ENCODE results near the gene CBFA2T2. TPM values are rescaled to one million over a fixed set of nuclear protein-coding genes. Genes with fewer than 3 reads are reported as not detected.

The CBFA2T2 gene
- total and polyA plus RNA-seq, 10 of the 15 experiments (the other 5 are each of a cell fraction or from before 2014, with no cell fraction given), result 0.61 to 8.6 (median 5.5) TPM

- H4K20me1 ChIP-seq (ENCODE audit: control insufficient read depth, insufficient read depth), result peaks cover 4% of the 10 kb centered on the region; the same call in 1 of the 2 replicates
- no peak overlapping the region for H3K27ac ChIP-seq (ENCODE audit: control insufficient read depth, insufficient read depth)
- H3K27me3 ChIP-seq (replicated peaks in 1 of 2; ENCODE audit: control insufficient read depth in 2 of 2, insufficient read depth in 2 of 2, low read length in 1 of 2), result no peaks in the 10 kb centered on the region
- H3K79me2 ChIP-seq (ENCODE audit: control insufficient read depth, insufficient read depth, low read length), result no peaks in the 10 kb centered on the region
- SMC1A ChIA-PET (ENCODE audit: uncharacterized antibody, unreplicated experiment), result no interaction called here
- DNase-seq (ENCODE audit: low read depth, low spot score), result no peak
- CTCF ChIA-PET, result interaction anchor here (0.9 kb wide), 1 partner anchor 191 kb away, joined by 3 read pairs; no protein-coding TSS in a partner anchor
- FAIRE-seq, result no peak
- H3K4me3 ChIP-seq, result no peak overlapping the region
- TF ChIP-seq SKIL (IDR thresholded peaks at IDR 0.05; ENCODE audit: low read depth, poor library complexity, severe bottlenecking) (no peak), STAT1 (conservative IDR thresholded peaks at IDR 0.05) (no peak), FOXM1 (IDR thresholded peaks at IDR 0.05; ENCODE audit: low read depth, low read length) (no peak), RELB (IDR thresholded peaks at IDR 0.05; ENCODE audit: low read depth) (no peak), BCLAF1 (IDR thresholded peaks at IDR 0.05) (no peak), TAF1 (IDR thresholded peaks at IDR 0.05; ENCODE audit: borderline replicate concordance, low read depth, low read length) (no peak), PBX3 (IDR thresholded peaks at IDR 0.05; ENCODE audit: insufficient replicate concordance, low read depth, low read length) (no peak), HSF1 (IDR thresholded peaks at IDR 0.05; ENCODE audit: low read depth, low read length) (no peak), RAD51 (IDR thresholded peaks at IDR 0.05) (no peak), EED (IDR thresholded peaks at IDR 0.05; ENCODE audit: low read depth) (no peak), SREBF1 (IDR thresholded peaks at IDR 0.05; ENCODE audit: low read length) (no peak), ETV6 (conservative IDR thresholded peaks at IDR 0.05 in 1 of 2, IDR thresholded peaks at IDR 0.05 in 1 of 2; ENCODE audit: borderline replicate concordance in 1 of 2, low read depth in 1 of 2) (no peak), WRNIP1 (IDR thresholded peaks at IDR 0.05; ENCODE audit: borderline replicate concordance, low read depth, low read length) (no peak), BCL11A (IDR thresholded peaks at IDR 0.05; ENCODE audit: low read depth, low read length) (no peak)
- H3K36me3 ChIP-seq (ENCODE audit: control insufficient read depth in 2 of 2, insufficient read depth in 2 of 2, low read length in 1 of 2), result peaks cover 4 to 5% of the 10 kb centered on the region in 2 experiments; a peak in 3 of 4 replicates
- intact Hi-C loops (cut with micrococcal nuclease; ENCODE audit: unreplicated experiment) (no loop called here), in situ Hi-C loops (cut with MboI) (no loop called here)
- H2AFZ ChIP-seq (ENCODE audit: control insufficient read depth, low read depth, low read length), result no peak overlapping the region
- POLR2A ChIA-PET, result no interaction called here
- H3K9me3 ChIP-seq (replicated peaks; ENCODE audit: control insufficient read depth, insufficient read depth, low read length), result no peaks in the 10 kb centered on the region
- BruUV-seq (replicated peaks), result no TSS peak
- no peak overlapping the region for H3K9ac ChIP-seq (ENCODE audit: control insufficient read depth, insufficient read depth, low read length)
- 100% methylated on average over 4 of the region's 4 CpGs for WGBS (ENCODE audit: insufficient coverage, insufficient replicate concordance, low lambda C conversion rate, missing lambda C conversion rate)
- peaks cover 18% of the 10 kb centered on the region for H3K4me1 ChIP-seq (ENCODE audit: control insufficient read depth, insufficient read depth, low read length)
- H3K4me2 ChIP-seq (ENCODE audit: control insufficient read depth, insufficient read depth), result no peak overlapping the region
- RAD21 ChIA-PET (ENCODE audit: unreplicated experiment), result no interaction called here
- no peak for ATAC-seq
Observed at GRCh38 chr20:33645072-33645358, 155.1 kb downstream of the CBFA2T2 start.
